ENCODE results near the gene TMEM125. TPM values are rescaled to one million over a fixed set of nuclear protein-coding genes. Genes with fewer than 3 reads are reported as not detected.

The TMEM125 gene
- total and polyA plus RNA-seq, 8 donors: 36.1 to 202 (median 43.3) TPM

DNA sequence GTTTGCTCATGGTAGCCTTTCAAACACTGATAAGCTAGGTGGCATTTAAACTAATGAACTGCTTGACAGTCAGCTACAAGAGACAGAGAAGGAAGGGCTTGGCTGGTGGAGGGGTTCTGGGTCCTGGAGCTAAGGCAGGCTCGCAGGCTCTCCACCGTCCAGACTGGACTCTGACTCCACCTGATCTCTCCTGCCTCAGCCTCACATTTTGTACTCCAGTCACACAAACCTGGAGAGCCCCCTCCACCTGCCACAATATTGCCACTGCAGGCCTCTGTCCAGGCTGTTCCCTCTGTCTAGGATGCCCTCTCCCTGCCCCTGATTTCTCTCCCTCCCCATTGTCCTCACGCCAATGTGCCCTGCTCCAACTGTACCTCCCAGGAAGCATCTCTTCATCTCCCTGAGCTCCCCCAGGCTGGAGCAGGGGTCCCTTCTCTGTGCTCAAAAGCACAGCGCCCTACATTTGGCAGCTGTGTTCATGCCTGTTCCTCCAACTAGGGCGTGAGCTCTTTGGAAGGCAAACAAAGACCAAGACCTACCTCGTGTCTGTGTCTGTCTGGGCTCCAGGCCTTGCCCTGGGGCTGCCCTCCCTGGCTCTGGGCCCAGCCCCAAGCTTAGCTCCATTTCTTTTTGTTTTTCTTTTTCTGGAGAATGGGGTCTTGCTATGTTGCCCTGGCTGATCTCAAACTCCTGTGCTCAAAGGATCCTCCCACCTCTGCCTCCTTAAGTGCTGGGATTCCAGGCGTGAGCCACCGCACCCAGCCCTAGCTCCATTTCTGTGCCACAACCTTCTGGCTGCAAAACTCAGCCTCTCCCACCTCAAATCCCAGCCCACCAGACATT is 33.9 kb downstream of the TMEM125 start:
- peaks cover 5 to 34% of the 10 kb centered on the region in 2 donors for H3K4me1 ChIP-seq
- ATAC-seq: no peak
- no peak for DNase-seq
- intact Hi-C loops (cut with DNase I): no loop called here
- TF ChIP-seq, protein P1, sequence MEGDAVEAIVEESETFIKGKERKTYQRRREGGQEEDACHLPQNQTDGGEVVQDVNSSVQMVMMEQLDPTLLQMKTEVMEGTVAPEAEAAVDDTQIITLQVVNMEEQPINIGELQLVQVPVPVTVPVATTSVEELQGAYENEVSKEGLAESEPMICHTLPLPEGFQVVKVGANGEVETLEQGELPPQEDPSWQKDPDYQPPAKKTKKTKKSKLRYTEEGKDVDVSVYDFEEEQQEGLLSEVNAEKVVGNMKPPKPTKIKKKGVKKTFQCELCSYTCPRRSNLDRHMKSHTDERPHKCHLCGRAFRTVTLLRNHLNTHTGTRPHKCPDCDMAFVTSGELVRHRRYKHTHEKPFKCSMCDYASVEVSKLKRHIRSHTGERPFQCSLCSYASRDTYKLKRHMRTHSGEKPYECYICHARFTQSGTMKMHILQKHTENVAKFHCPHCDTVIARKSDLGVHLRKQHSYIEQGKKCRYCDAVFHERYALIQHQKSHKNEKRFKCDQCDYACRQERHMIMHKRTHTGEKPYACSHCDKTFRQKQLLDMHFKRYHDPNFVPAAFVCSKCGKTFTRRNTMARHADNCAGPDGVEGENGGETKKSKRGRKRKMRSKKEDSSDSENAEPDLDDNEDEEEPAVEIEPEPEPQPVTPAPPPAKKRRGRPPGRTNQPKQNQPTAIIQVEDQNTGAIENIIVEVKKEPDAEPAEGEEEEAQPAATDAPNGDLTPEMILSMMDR (IDR thresholded peaks at IDR 0.05): no peak
- peak overlapping the region in 1 of 2 donors; percentile 41 for H3K4me3 ChIP-seq
- H3K9me3 ChIP-seq: no peaks in the 10 kb centered on the region
- H3K27me3 ChIP-seq: no peaks in the 10 kb centered on the region
- peaks cover 0 to 8% of the 10 kb centered on the region in 2 donors for H3K36me3 ChIP-seq
- H3K27ac ChIP-seq: no peak overlapping the region

DNA sequence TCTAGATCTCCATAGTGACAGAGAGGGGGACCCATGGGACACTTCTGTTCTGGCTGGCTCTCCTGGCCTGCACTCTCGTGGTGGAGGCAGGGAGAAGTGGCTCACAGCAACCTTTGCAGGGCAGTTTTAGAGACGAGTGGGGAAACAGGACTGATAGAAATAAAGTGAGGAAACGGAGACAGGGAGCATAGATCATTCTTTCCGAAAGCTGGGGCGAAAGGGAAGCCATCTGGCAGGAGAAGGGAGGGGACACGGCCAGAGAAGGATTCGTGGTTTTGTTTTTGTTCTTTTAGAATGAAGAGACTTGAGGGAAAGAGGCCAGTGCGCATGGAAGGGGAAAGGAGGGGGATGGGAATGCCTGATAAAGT is 34.5 kb downstream of the TMEM125 start:
- peak overlapping the region in 1 of 2 donors; percentile 41 for H3K4me3 ChIP-seq
- ATAC-seq: no peak
- intact Hi-C loops (cut with DNase I): no loop called here
- H3K27ac ChIP-seq: no peak overlapping the region
- H3K4me1 ChIP-seq: peaks cover 5 to 34% of the 10 kb centered on the region in 2 donors
- H3K36me3 ChIP-seq: peaks cover 0 to 8% of the 10 kb centered on the region in 2 donors
- TF ChIP-seq, protein P1 (IDR thresholded peaks at IDR 0.05): no peak
- H3K9me3 ChIP-seq: no peaks in the 10 kb centered on the region
- no peaks in the 10 kb centered on the region for H3K27me3 ChIP-seq
- DNase-seq: peak in 1 of 4 donors; percentile 16

DNA sequence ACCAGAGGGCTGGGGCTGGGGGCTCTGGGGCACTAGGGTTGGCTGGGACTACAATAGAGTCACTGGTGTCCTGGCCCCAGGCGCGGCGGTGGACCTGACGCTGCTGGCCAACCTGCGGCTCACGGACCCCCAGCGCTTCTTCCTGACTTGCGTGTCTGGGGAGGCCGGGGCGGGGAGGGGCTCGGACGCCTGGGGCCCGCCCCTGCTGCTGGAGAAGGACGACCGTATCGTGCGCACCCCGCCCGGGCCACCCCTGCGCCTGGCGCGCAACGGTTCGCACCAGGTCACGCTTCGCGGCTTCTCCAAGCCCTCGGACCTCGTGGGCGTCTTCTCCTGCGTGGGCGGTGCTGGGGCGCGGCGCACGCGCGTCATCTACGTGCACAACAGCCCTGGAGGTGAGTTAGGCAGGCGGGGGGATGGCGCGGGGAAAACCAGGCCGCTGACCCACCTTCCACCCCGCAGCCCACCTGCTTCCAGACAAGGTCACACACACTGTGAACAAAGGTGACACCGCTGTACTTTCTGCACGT is 35.1 kb downstream of the TMEM125 start:
- intact Hi-C loops (cut with DNase I): no loop called here
- no peak overlapping the region for H3K27ac ChIP-seq
- no peak for ATAC-seq

GRCh38 chr1:43305461-43305860 is 35.7 kb downstream of the TMEM125 start:
- TF ChIP-seq, protein P1 (IDR thresholded peaks at IDR 0.05): no peak
- Histone ChIP-seq H3K9me3 (no peaks in the 10 kb centered on the region), H3K36me3 (peaks cover 0 to 8% of the 10 kb centered on the region in 2 donors), H3K27me3 (no peaks in the 10 kb centered on the region), H3K4me3 (no peak overlapping the region), H3K27ac (no peak overlapping the region), H3K4me1 (peaks cover 5 to 34% of the 10 kb centered on the region in 2 donors)
- ATAC-seq: peak; percentile 4
- intact Hi-C loops (cut with DNase I): no loop called here
- no peak for DNase-seq

More for the DNA sequence above, 35.1 kb downstream of the TMEM125 start:
- Histone ChIP-seq H3K9me3 (no peaks in the 10 kb centered on the region), H3K4me1 (peaks cover 5 to 34% of the 10 kb centered on the region in 2 donors), H3K4me3 (peak overlapping the region in 1 of 2 donors; percentile 41), H3K36me3 (peaks cover 0 to 8% of the 10 kb centered on the region in 2 donors), H3K27me3 (no peaks in the 10 kb centered on the region)
- DNase-seq: peak in 1 of 4 donors; percentile 78
- TF ChIP-seq, protein P1 (IDR thresholded peaks at IDR 0.05): no peak

Data from left lung (tissue), 10 donors.